Measurements from ENCODE around the gene FTCDNL1. TPM values are rescaled to one million over a fixed set of nuclear protein-coding genes. Genes with fewer than 3 reads are reported as not detected.

Gene FTCDNL1
- total RNA-seq, 2 donors from 2014 or later, result 0.70 to 1.5 TPM

DNA sequence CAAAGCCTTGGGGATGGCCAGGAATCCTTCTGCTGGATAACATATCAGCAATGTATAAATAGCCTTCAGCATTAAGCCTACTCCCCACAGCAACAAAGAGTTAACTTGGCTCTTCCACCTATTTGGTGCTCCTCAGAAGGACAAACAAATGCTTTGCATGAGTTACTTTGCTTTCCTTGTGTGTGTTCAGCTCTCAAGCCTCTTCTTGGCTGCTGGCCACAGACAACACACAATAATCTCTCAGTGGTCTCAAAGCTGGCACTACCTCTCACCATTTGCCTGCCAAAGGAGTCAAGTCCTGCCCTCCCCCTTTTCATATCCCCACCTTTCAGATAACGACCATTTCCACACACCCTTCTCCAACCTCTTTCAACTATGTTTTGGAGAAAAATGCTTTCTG lies 17.5 kb downstream of the FTCDNL1 start:
- no peaks in the 10 kb centered on the region for H3K36me3 Mint-ChIP-seq (ENCODE audit: low read depth)
- H3K27ac Mint-ChIP-seq, result no peak overlapping the region
- WGBS, 2 experiments (ENCODE audit: insufficient coverage in 1 of 2, insufficient read length in 1 of 2), result 71 to 100% methylated on average over 1 of the region's 1 CpG

DNA sequence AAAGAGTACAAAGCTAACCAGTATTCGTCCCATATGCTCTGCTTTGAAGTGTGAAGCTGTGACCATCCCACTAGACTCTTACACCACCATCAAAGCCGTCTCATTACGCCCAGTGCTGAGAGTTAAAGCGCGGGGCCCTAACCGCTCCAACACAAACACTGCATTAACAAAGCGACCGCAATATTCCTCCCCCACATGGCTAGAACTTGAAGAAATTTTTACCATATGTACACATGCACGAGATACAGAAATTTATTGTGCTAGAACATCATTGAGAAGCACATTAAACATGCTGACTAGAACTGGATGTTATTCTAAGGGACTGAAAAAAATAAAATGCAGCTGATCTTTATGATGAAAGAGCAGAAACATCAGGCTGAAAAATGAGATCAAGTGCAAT lies 20.5 kb downstream of the FTCDNL1 start:
- 81 to 93% methylated on average over 3 to 9 of the region's 9 CpGs for WGBS, 2 experiments (ENCODE audit: insufficient coverage in 1 of 2, insufficient read length in 1 of 2)
- H3K36me3 Mint-ChIP-seq (ENCODE audit: low read depth), result no peaks in the 10 kb centered on the region
- Histone ChIP-seq H3K27me3 (ENCODE audit: control insufficient read depth, insufficient read depth, low read length, poor library complexity, severe bottlenecking) (no peaks in the 10 kb centered on the region), H3K36me3 (ENCODE audit: control insufficient read depth, insufficient read depth, low read length) (no peaks in the 10 kb centered on the region), H3K27ac (ENCODE audit: low read depth, low read length) (no peak overlapping the region), H3K9ac (ENCODE audit: extremely low read depth, low read length, poor library complexity, severe bottlenecking) (no peak overlapping the region), H3K4me1 (ENCODE audit: control insufficient read depth, insufficient read depth, low read length) (no peaks in the 10 kb centered on the region), H3K9me3 (ENCODE audit: control insufficient read depth, low read length) (no peaks in the 10 kb centered on the region), H3K4me3 (ENCODE audit: low read length) (no peak overlapping the region)
- H3K4me3 Mint-ChIP-seq, result no peak overlapping the region
- no peak overlapping the region for H3K27ac Mint-ChIP-seq
- peaks cover 5% of the 10 kb centered on the region for H3K4me1 Mint-ChIP-seq
- TF ChIP-seq, protein P1, sequence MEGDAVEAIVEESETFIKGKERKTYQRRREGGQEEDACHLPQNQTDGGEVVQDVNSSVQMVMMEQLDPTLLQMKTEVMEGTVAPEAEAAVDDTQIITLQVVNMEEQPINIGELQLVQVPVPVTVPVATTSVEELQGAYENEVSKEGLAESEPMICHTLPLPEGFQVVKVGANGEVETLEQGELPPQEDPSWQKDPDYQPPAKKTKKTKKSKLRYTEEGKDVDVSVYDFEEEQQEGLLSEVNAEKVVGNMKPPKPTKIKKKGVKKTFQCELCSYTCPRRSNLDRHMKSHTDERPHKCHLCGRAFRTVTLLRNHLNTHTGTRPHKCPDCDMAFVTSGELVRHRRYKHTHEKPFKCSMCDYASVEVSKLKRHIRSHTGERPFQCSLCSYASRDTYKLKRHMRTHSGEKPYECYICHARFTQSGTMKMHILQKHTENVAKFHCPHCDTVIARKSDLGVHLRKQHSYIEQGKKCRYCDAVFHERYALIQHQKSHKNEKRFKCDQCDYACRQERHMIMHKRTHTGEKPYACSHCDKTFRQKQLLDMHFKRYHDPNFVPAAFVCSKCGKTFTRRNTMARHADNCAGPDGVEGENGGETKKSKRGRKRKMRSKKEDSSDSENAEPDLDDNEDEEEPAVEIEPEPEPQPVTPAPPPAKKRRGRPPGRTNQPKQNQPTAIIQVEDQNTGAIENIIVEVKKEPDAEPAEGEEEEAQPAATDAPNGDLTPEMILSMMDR (conservative IDR thresholded peaks at IDR 0.05), result no peak
- H3K27me3 Mint-ChIP-seq (ENCODE audit: insufficient read depth), result peaks cover 1% of the 10 kb centered on the region
- no peak for DNase-seq
- H3K9me3 Mint-ChIP-seq, result peaks cover 4% of the 10 kb centered on the region

More for the DNA sequence above, 17.5 kb downstream of the FTCDNL1 start:
- peaks cover 5% of the 10 kb centered on the region for H3K4me1 Mint-ChIP-seq
- peaks cover 3% of the 10 kb centered on the region for H3K9me3 Mint-ChIP-seq
- no peaks in the 10 kb centered on the region for H3K27me3 ChIP-seq (ENCODE audit: control insufficient read depth, insufficient read depth, low read length, poor library complexity, severe bottlenecking)
- H3K9me3 ChIP-seq (ENCODE audit: control insufficient read depth, low read length), result no peaks in the 10 kb centered on the region
- H3K9ac ChIP-seq (ENCODE audit: extremely low read depth, low read length, poor library complexity, severe bottlenecking), result no peak overlapping the region
- no peaks in the 10 kb centered on the region for H3K36me3 ChIP-seq (ENCODE audit: control insufficient read depth, insufficient read depth, low read length)
- H3K27me3 Mint-ChIP-seq (ENCODE audit: insufficient read depth), result peaks cover 1% of the 10 kb centered on the region
- no peak for DNase-seq
- no peak overlapping the region for H3K4me3 Mint-ChIP-seq
- no peak overlapping the region for H3K4me3 ChIP-seq (ENCODE audit: low read length)
- no peak overlapping the region for H3K27ac ChIP-seq (ENCODE audit: low read depth, low read length)
- H3K4me1 ChIP-seq (ENCODE audit: control insufficient read depth, insufficient read depth, low read length), result no peaks in the 10 kb centered on the region
- TF ChIP-seq, protein P1 (conservative IDR thresholded peaks at IDR 0.05), result no peak

DNA sequence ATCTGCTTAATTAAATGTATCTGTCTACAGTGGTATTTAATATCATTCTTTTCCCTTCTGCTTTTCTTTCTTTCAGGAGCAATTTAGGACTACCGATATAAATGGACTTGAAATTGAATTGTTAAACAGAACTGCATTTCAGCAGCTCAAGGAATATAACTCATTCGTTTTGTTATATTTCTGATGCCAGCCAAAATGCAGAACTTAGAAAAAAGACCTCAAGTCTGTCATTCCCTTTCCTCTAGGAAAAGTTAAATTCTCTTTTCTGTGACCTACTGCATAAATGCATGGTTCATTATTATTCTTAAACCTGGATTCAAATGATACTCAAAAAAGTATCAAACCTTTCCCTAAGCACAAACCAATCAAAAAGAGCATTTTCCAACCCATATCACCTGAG lies 21.4 kb downstream of the FTCDNL1 start:
- peaks cover 1% of the 10 kb centered on the region for H3K27me3 Mint-ChIP-seq (ENCODE audit: insufficient read depth)
- peaks cover 4% of the 10 kb centered on the region for H3K9me3 Mint-ChIP-seq
- H3K36me3 ChIP-seq (ENCODE audit: control insufficient read depth, insufficient read depth, low read length), result no peaks in the 10 kb centered on the region
- WGBS, 2 experiments (ENCODE audit: insufficient coverage in 1 of 2, insufficient read length in 1 of 2), result 88 to 100% methylated on average over 1 to 2 of the region's 2 CpGs
- H3K9me3 ChIP-seq (ENCODE audit: control insufficient read depth, low read length), result no peaks in the 10 kb centered on the region
- no peak overlapping the region for H3K27ac Mint-ChIP-seq
- DNase-seq, result no peak
- no peaks in the 10 kb centered on the region for H3K4me1 ChIP-seq (ENCODE audit: control insufficient read depth, insufficient read depth, low read length)
- no peaks in the 10 kb centered on the region for H3K27me3 ChIP-seq (ENCODE audit: control insufficient read depth, insufficient read depth, low read length, poor library complexity, severe bottlenecking)
- H3K4me3 Mint-ChIP-seq, result no peak overlapping the region
- no peak overlapping the region for H3K9ac ChIP-seq (ENCODE audit: extremely low read depth, low read length, poor library complexity, severe bottlenecking)
- peaks cover 5% of the 10 kb centered on the region for H3K4me1 Mint-ChIP-seq
- H3K4me3 ChIP-seq (ENCODE audit: low read length), result no peak overlapping the region
- H3K27ac ChIP-seq (ENCODE audit: low read depth, low read length), result no peak overlapping the region
- no peaks in the 10 kb centered on the region for H3K36me3 Mint-ChIP-seq (ENCODE audit: low read depth)
- TF ChIP-seq, protein P1 (conservative IDR thresholded peaks at IDR 0.05), result no peak

All from endodermal cell (in vitro differentiated cells).